DND-41 (cell line): ENCODE results near the gene CKAP4.

Experiments
- CTCF ChIP-seq: IDR thresholded peaks from 2 replicates; pipeline ENCODE4 v1.5.1; 2012; ENCODE audit warnings: borderline replicate concordance, low read length, moderate library complexity, mild to moderate bottlenecking; ENCODE audit not compliant: poor library complexity, severe bottlenecking; ENCODE audit errors: extremely low read depth
- EZH2 ChIP-seq: IDR thresholded peaks from 3 replicates; pipeline ENCODE4 v1.6.1; 2012; ENCODE audit warnings: borderline replicate concordance, low read depth, mild to moderate bottlenecking, moderate library complexity, low read length, inconsistent platforms; ENCODE audit not compliant: severe bottlenecking

- TF ChIP-seq CTCF (no peak), EZH2 (no peak)
These were observed 35.8 kb downstream of the CKAP4 start for GRCh38 chr12:106211973-106212372.
